ENCODE results near the gene ITGBL1.

- TF ChIP-seq CTCF (IDR thresholded peaks at IDR 0.05; ENCODE audit: borderline replicate concordance, extremely low read depth, low read length, poor library complexity, severe bottlenecking) = no peak
- no peak for TF ChIP-seq EZH2 (IDR thresholded peaks at IDR 0.05; ENCODE audit: borderline replicate concordance, low read depth, low read length, severe bottlenecking)
Observed at GRCh38 chr13:101565317-101565716, 112.8 kb downstream of the ITGBL1 start.
